Putamen (tissue), 1 donor: ENCODE data around the gene ZNF608.
A peak's percentile ranks its signal among the peaks of the same experiment; 100 is the strongest.

Experiments used
- DNase-seq: peaks from one replicate; pipeline ENCODE4 v3.0.0-alpha.2; 2016; ENCODE audit warnings: low spot score

ZNF608 gene

GRCh38 chr5:124752854-124753720 is 6.6 kb upstream of the ZNF608 start:
- DNase-seq: no peak

GRCh38 chr5:124751031-124751430 is 4.6 kb upstream of the ZNF608 start:
- no peak for DNase-seq

- DNase-seq: peak; percentile 94
These were observed 2.5 kb upstream of the ZNF608 start for GRCh38 chr5:124748687-124749594.

- no peak for DNase-seq
These were observed 1.6 kb upstream of the ZNF608 start for GRCh38 chr5:124747791-124748686.

GRCh38 chr5:124746916-124747790 is 714 bp upstream of the ZNF608 start:
- peak; percentile 92 for DNase-seq

- DNase-seq: no peak
These were observed 1.2 kb downstream of the ZNF608 start for GRCh38 chr5:124745007-124745927.

- DNase-seq: no peak
These were observed 2.1 kb downstream of the ZNF608 start for GRCh38 chr5:124744170-124744971.

- no peak for DNase-seq
These were observed 2.8 kb downstream of the ZNF608 start for GRCh38 chr5:124743602-124744169.

- DNase-seq: no peak
These were observed 3.3 kb downstream of the ZNF608 start for GRCh38 chr5:124742983-124743601.

GRCh38 chr5:124742521-124742920 is 3.9 kb downstream of the ZNF608 start:
- DNase-seq: no peak

- DNase-seq: no peak
These were observed 4.5 kb downstream of the ZNF608 start for GRCh38 chr5:124741711-124742496.

GRCh38 chr5:124740991-124741583 is 5.4 kb downstream of the ZNF608 start:
- DNase-seq: no peak

- DNase-seq: no peak
These were observed 6.4 kb downstream of the ZNF608 start for GRCh38 chr5:124740071-124740470.

GRCh38 chr5:124739634-124740025 is 6.8 kb downstream of the ZNF608 start:
- no peak for DNase-seq

- no peak for DNase-seq
These were observed 7.5 kb downstream of the ZNF608 start for GRCh38 chr5:124738681-124739633.

GRCh38 chr5:124737651-124738050 is 8.8 kb downstream of the ZNF608 start:
- DNase-seq: no peak
